Activated CD8-positive, alpha-beta T cell treated with anti-CD3 and anti-CD28 coated beads for 36 hours (primary cell): ENCODE data around the gene PPP6R1. TPM values are rescaled to one million over a fixed set of nuclear protein-coding genes. Genes with fewer than 3 reads are reported as not detected.

Source experiments
- ATAC-seq: fragments of 200-7000 bp; cut with Tn5 transposase; one replicate; pipeline ENCODE4 v1.10.0; 2021; ENCODE audit warnings: mild to moderate bottlenecking, moderate library complexity
- CTCF ChIA-PET: fragments of 350-600 bp; sonication (Branson Sonifier 250); formaldehyde crosslinking; loops from one replicate; lab custom pipeline; 2021; ENCODE audit warnings: antibody characterized with exemption; lab: Charles Lee
- POLR2A ChIA-PET: fragments of 350-600 bp; sonication (Branson Sonifier 250); formaldehyde crosslinking; loops from one replicate; lab custom pipeline; 2021; ENCODE audit warnings: antibody characterized with exemption; lab: Charles Lee
- DNase-seq: peaks from one replicate; pipeline ENCODE4 v3.0.0-alpha.2; 2020
- H3K27ac Mint-ChIP-seq: one replicate; pipeline ENCODE4 v1.8.0; 2021; ENCODE audit warnings: mild to moderate bottlenecking, mixed read lengths
- H3K27me3 Mint-ChIP-seq: one replicate; pipeline ENCODE4 v1.8.0; 2021; ENCODE audit warnings: mixed read lengths
- H3K36me3 Mint-ChIP-seq: one replicate; pipeline ENCODE4 v1.8.0; 2021; ENCODE audit warnings: low read depth, mixed read lengths
- H3K4me1 Mint-ChIP-seq: one replicate; pipeline ENCODE4 v1.8.0; 2021; ENCODE audit warnings: low read depth, mixed read lengths
- H3K4me3 Mint-ChIP-seq: one replicate; pipeline ENCODE4 v1.8.0; 2021; ENCODE audit warnings: mild to moderate bottlenecking, moderate library complexity, mixed read lengths
- H3K9me3 Mint-ChIP-seq: one replicate; pipeline ENCODE4 v1.8.0; 2021; ENCODE audit warnings: mixed read lengths
- CTCF ChIP-seq: fragments of 200-600 bp; IDR thresholded peaks from one replicate; pipeline ENCODE4 v1.8.0; 2022; ENCODE audit warnings: antibody characterized with exemption, mild to moderate bottlenecking
- intact Hi-C: fragments of 100-400 bp; cut with micrococcal nuclease; formaldehyde crosslinking; loops from one replicate; pipeline ENCODE4 v1.10.0; 2022
- total RNA-seq, 2 experiments: library from RNA; stranded (reverse); gene quantifications; one replicate each; pipeline ENCODE4 v1.2.3, GENCODE V29; 2021

PPP6R1 gene
- 100 to 1,000 TPM; 197 to 207 TPM for total RNA-seq

GRCh38 chr19:55258828-55259539 is at the start of gene PPP6R1:
Gene PPP6R1 (minus strand): TSS chr19:55259017. CDS start chr19:55247103, 11,914 bp downstream.
- no peaks in the 10 kb centered on the region for H3K9me3 Mint-ChIP-seq
- CTCF ChIA-PET, result interaction anchor here (0.7 to 2.1 kb wide), 6 partner anchors 20 to 394 kb away, joined by 3 to 8 read pairs (median 4); no protein-coding TSS in a partner anchor
- POLR2A ChIA-PET, result interaction anchor here (0.6 to 3.7 kb wide), 25 partner anchors 9 to 175 kb away, joined by 3 to 54 read pairs (median 4); partner anchors contain the start of genes COX6B2, DNAAF3, HSPBP1 and KMT5C
- DNase-seq (peak; percentile 96), ATAC-seq (peak; percentile 79)
- intact Hi-C loops, result loop anchor here (5.0 to 10.0 kb wide), 2 partner anchors 128 to 396 kb away; partner anchors contain the start of genes RPL28 and U2AF2
- TF ChIP-seq CTCF, result no peak
- H3K4me3 Mint-ChIP-seq, result peak within 1 kb of the TSS; percentile 96
- H3K27ac Mint-ChIP-seq, result peak within 1 kb of the TSS; percentile 99
- peaks cover 10% of the 10 kb centered on the region for H3K4me1 Mint-ChIP-seq
- peaks cover 47% of the 10 kb centered on the region for H3K36me3 Mint-ChIP-seq
- H3K27me3 Mint-ChIP-seq, result no peaks in the 10 kb centered on the region

- TF ChIP-seq CTCF, result no peak
- H3K9me3 Mint-ChIP-seq, result no peaks in the 10 kb centered on the region
- CTCF ChIA-PET, result no interaction called here
Measured at GRCh38 chr19:55308281-55308680, 49.5 kb upstream of the PPP6R1 start.

GRCh38 chr19:55306712-55307111 is 47.9 kb upstream of the PPP6R1 start:
- Mint-ChIP-seq H3K4me3 (no peak overlapping the region), H3K9me3 (no peaks in the 10 kb centered on the region), H3K4me1 (peaks cover 6% of the 10 kb centered on the region), H3K36me3 (peaks cover 2% of the 10 kb centered on the region), H3K27ac (no peak overlapping the region), H3K27me3 (no peaks in the 10 kb centered on the region)
- ChIA-PET CTCF (no interaction called here), POLR2A (interaction anchor here (0.9 kb wide), 1 partner anchor 51 kb away, joined by 5 read pairs; no protein-coding TSS in a partner anchor)
- intact Hi-C loops, result no loop called here
- no peak for DNase-seq
- no peak for TF ChIP-seq CTCF
- ATAC-seq, result no peak

More at GRCh38 chr19:55308281-55308680, 49.5 kb upstream of the PPP6R1 start:
- DNase-seq (no peak), ATAC-seq (no peak)
- no peak overlapping the region for H3K27ac Mint-ChIP-seq
- intact Hi-C loops, result no loop called here
- no peak overlapping the region for H3K4me3 Mint-ChIP-seq
- POLR2A ChIA-PET, result no interaction called here
- H3K27me3 Mint-ChIP-seq, result no peaks in the 10 kb centered on the region
- H3K4me1 Mint-ChIP-seq, result peaks cover 2% of the 10 kb centered on the region
- peaks cover 2% of the 10 kb centered on the region for H3K36me3 Mint-ChIP-seq

GRCh38 chr19:55305983-55306562 is 47.3 kb upstream of the PPP6R1 start:
- H3K4me1 Mint-ChIP-seq, result peaks cover 8% of the 10 kb centered on the region
- no peak for DNase-seq
- ATAC-seq, result no peak
- H3K36me3 Mint-ChIP-seq, result peaks cover 2% of the 10 kb centered on the region
- no peak for TF ChIP-seq CTCF
- no peaks in the 10 kb centered on the region for H3K9me3 Mint-ChIP-seq
- ChIA-PET CTCF (interaction anchor here (1.1 kb wide), 1 partner anchor 33 kb away, joined by 3 read pairs; the partner anchor contains the start of gene KMT5C), POLR2A (interaction anchor here (0.9 kb wide), 1 partner anchor 50 kb away, joined by 5 read pairs; no protein-coding TSS in a partner anchor)
- H3K4me3 Mint-ChIP-seq, result no peak overlapping the region
- no peak overlapping the region for H3K27ac Mint-ChIP-seq
- intact Hi-C loops, result no loop called here
- no peaks in the 10 kb centered on the region for H3K27me3 Mint-ChIP-seq
